HG02852 (cell line): Measurements from ENCODE around the gene IER3.

Experiments used
- ATAC-seq: cut with Tn5 transposase; IDR thresholded peaks from one replicate; pipeline ENCODE4 v1.9.1; 2021; ENCODE audit warnings: mild to moderate bottlenecking, moderate library complexity; ENCODE audit not compliant: unreplicated experiment

IER3 gene

DNA sequence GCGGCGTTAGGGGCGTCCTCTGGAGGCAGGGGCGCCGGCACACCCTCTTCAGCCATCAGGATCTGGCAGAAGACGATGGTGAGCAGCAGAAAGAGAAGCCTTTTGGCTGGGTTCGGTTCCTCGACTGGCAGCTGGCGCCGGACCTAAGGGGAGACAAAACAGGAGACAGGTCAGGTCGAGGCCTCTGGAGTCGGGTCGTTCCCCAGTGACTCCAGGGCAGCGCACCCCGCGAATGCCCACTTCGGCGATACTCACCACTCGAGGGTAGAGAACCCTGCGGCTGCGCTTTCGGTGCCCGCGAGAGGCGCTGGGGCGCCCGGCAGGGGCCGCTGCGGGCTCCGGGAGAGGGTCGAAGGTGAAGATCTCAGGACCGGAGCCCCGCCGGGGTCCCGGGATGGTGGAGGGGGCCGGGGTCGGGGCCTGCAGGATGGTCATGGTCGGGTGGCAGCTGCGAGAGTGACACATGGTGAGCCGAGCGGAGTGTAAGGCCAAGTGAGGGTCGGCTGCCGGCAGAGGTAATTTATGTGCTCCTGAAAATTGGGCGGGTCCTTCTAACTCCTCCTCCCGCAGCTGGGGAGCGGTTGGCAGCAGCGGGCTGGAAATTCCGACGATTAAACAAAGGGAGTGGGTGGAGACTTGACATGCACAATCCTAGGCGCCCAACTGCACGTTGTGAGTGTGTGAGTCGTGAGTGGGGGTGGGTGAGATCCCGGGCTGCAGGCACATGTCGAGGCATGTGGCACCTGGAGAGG, at the start of gene IER3:
Gene IER3, minus strand, starts transcription at position 494 of the 752 bp plus-strand sequence. Its CDS starts 29 bp downstream, at position 465.
- ATAC-seq, result no peak

DNA sequence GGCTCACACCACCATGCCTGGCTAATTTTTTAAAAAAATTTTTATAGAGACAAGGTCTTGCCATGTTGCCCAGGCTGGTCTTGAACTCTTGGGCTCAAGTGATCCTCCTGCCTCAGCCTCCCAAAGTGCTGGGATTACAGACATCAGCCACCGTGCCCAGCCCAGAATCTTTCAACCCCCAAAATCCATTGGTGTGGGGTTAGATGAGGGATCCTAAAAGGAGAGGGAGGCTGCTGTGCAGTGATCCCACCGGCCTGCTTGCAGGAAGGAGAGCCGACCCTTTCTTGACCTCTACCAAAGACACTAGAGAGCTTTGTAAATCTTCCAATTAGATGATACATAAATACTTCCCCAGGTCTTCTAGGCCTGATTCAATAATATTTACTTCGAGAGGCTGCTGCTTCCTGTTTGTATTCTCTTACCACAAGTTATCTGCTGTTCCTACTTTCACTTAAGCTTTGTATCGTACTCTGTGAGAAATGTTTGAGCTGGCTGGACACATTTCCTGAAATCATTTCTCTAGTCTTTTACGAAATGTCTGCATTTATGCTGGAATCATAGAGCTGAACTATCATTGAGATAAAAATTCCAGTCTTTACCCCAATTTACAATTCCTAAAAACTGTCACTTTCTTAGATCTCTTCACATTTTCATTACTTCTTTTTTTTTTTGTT, 49.3 kb upstream of the IER3 start:
- ATAC-seq, result no peak

- ATAC-seq, result no peak
These were observed 48.4 kb upstream of the IER3 start for GRCh38 chr6:30792786-30793185.

GRCh38 chr6:30790724-30791383, 46.5 kb upstream of the IER3 start:
- ATAC-seq, result no peak

- no peak for ATAC-seq
These were observed 45.3 kb upstream of the IER3 start for GRCh38 chr6:30789606-30790005.

DNA sequence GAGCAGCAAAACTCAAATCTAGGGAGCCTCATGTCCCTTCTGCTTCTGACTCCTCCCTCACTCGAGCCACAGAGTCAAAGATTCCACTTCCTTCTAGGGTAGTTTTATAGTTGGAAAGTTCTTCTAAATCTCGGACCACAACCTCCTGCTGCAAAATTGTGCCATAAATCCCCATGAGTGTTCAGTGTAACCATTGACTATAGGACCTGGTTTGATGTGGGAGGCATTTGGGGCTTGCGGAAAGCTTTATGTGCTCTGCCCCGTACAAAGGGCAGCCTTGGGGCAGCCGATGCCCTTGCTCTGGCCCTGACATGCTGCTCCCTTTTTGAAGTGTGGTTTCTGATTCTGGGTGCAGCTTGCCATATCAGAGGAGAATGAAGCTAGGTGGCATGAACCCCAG, 43.6 kb upstream of the IER3 start:
- ATAC-seq, result no peak

GRCh38 chr6:30782425-30783014, 38.2 kb upstream of the IER3 start:
- no peak for ATAC-seq

- no peak for ATAC-seq
These were observed 37.5 kb upstream of the IER3 start for GRCh38 chr6:30781743-30782424.

DNA sequence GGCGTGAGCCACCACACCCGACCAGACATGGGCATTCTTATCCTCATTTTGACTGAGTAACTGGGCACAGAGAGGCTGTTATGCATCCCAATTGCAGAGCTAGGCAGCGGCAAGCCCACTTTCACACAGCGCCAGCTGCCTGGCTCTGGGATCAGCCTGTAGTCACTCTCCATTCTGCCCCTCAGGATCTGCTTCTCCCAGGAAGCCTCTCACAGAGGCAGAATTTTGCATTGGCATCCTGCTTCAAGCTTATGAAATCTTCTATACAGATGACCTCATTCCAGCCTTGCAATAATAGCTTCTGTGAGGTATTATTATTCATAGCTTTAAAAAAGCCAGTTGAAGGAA, 37.0 kb upstream of the IER3 start:
- ATAC-seq, result no peak

DNA sequence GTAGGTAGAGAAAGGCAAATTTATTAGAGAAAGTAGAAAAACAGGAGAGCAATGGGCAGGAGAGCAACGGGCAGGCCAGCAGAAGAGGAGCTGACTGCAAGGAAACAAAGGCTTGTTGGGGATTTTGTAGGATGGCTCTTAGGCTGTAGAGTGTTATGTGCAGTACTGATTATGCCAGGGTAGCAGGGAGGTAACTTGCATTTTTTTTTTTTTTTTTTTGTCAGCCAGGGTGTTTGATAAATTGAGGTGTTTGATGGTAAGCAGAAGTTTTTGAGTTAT, 36.2 kb upstream of the IER3 start:
- ATAC-seq, result no peak

DNA sequence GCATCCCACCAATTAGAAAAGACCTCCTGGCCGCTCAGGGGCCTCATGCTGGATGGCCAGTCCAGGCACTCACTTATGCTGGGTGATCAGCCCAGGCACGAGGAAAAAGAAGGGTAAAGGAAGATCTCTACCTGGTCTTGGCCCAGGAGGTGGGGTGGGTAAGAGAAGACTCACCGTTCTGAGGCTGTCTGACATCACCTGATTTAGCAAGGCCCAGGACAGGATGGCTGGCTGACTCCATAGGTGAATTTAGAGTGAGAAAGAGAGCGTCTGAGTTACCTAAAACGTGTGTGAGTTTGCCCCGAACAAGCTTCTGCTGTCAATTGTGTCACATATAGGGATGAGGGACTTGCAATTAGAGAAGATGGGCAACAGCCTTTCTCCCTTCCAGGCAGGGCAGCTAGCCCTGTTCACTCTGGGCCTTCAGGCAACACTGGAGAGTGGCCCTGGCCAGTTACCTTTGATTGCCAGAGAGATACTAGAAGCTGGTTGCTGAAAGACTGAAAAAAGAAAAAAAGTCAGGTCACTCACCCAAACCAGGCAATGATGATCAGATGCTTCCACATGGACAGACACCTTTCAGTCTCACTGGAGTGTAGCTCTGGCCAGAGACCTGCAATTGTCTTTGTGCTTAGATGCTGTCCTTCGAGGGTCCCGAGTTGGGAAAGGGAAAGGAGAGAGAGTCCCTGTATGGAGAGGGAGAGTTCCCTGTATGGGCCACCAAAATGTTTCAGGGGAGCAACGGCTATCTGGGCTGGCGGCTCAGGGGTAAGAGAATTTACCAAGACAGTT, 35.7 kb upstream of the IER3 start:
- no peak for ATAC-seq

DNA sequence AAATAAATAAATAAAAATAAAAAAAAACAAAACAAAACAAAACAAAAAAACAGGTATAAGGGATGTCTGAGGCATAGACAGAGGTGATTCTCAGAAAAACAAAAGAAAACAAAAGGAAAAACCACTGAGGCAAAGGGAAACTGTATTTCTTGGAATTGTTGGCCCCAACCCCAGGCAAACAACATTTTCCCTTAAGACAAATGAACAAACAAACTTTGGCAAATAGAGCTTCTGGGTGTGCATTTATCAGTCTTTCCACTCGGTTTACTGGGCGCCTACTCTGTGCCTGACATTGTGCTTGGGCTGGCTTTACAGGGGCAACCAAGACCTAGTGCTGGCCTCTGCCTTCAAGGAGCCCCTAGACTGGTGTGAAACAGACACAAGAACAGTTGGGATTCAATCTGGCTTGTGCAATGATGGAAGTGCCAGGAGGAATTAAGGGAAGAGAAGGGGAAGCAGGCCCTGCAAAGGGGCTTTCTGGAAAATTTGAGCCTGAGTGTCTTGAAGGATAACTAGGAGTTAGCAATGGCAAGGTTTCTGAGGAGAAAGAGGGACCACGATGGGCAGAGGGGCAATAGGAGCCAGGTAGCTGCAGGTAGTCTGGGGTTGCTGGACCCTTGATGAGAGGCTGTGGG, 33.8 kb upstream of the IER3 start:
- ATAC-seq, result no peak

- ATAC-seq, result no peak
These were observed 32.8 kb upstream of the IER3 start for GRCh38 chr6:30777155-30777485.

DNA sequence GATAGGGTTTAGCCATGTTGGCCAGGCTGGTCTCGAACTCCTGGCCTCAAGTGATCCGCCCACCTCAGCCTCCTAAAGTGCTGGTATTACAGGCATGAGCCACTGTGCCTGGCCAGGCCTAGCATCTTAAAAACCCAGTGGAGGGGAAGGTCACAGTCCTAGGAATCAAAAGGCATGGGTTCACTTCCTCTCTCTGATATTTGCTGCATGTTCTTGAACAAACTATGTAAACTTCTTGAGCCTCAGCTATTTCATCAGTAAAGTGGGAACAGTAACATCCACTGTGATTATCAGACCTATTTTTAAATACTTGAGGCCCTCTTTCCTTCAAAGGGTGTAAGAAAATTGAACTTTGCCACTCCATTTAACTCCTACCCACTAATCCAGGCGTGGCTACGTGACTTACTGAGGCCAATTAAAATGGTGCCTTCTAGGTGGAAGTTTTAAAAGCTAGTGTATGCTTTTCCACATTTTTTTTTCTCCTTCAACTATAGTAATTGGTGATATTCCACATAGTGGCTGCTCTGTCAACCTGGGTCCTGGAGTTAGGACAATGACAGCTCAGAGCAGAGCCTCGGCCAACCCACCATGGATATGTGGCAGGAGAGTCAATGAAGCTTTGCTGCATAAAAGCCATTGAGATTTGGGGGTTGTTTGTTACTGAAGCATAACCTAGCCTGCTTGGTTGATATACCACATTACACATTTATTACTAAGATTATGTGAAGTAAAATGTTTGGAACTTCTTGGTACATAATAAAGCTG, 32.2 kb upstream of the IER3 start:
- ATAC-seq, result no peak

DNA sequence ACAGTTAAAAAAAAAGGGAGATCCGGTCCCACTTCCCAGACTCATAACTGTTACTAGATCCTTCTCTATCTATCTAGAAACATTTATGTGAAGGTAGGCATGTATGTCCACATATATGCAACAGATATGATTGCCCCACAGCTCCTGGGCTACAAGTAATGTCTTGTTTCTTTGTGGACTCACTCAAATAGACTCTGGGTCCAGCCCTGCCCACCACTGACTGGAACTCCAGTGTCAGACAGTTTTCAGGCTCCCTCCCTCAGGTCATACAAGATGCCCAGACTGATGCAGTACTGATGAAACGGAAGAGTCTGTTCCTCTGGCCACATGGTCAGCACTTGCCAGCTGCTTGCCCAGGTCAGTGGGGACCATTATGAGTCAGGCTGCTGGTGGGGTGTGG, 30.8 kb upstream of the IER3 start:
- no peak for ATAC-seq

GRCh38 chr6:30774701-30775100, 30.4 kb upstream of the IER3 start:
- no peak for ATAC-seq

DNA sequence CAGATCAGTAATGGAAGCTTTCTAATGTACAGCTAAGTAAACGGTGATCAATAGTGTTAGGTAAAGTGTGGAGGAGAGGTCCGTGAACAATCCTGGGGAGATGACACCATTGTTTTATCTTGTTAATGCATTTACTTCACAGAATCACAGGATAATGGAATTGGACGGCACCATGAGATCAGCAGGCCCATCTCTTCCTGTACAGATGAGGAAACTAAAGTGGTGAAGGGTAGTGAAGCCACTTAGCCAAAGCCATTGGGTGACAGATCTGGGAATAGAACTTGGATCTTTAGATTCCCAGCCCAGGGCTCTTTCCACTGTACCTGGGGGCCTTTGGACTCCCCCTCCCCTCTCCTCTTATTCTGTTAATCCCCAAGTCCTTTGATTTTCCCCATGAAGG, 26.2 kb upstream of the IER3 start:
- no peak for ATAC-seq

DNA sequence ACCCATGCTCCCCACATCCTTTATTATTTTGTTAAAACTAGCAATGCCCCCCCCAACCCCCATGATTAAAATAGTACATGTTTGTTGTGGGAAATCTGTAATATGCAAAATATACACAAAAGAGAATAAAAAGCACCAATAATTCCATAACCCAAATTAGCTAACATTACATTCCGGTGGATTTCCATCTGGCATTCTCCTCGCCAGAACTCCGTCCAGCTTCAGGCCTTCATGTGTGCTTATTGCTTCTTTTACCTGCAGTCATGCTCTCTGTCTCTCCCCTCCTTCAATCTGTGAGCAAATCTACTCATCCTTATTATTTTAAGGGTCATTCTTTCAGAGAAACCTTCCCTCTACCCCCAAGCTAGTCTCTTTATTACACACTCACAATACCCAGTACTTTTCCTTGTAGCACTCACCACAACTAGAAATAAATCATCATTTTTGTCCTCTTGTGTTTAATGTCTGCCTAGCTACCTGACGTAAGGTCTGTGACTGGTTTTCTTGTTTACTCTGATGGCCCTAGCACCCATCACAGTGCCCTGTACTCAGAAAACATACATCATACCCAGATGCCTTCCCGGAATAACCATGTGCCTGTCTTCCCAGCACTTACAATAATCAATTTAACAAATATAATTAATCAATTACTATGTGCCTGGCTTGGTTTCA, 25.6 kb upstream of the IER3 start:
- ATAC-seq, result no peak
